ENCODE results near the gene PSEN1.
A peak's percentile ranks its signal among the peaks of the same experiment; 100 is the strongest.

PSEN1 gene

GRCh38 chr14:73238941-73239340, 102.6 kb downstream of the PSEN1 start:
- DNase-seq: peak in 1 of 56 donors; percentile 20

- peak in 23 of 56 donors; percentile 9 to 73 (median 33) for DNase-seq
Observed at GRCh38 chr14:73239393-73240241, 103.3 kb downstream of the PSEN1 start.

GRCh38 chr14:73240816-73241480, 104.6 kb downstream of the PSEN1 start:
- peak in 5 of 56 donors; percentile 17 to 28 (median 19) for DNase-seq

GRCh38 chr14:73241481-73242165, 105.3 kb downstream of the PSEN1 start:
- DNase-seq: peak in 1 of 56 donors; percentile 11

GRCh38 chr14:73242357-73242901, 106.1 kb downstream of the PSEN1 start:
- DNase-seq: peak in 25 of 56 donors; percentile 13 to 68 (median 32)

GRCh38 chr14:73243341-73243740, 107.0 kb downstream of the PSEN1 start:
- no peak for DNase-seq

- no peak for DNase-seq
Observed at GRCh38 chr14:73243748-73244147, 107.4 kb downstream of the PSEN1 start.

- no peak for DNase-seq
Observed at GRCh38 chr14:73244541-73245290, 108.4 kb downstream of the PSEN1 start.

GRCh38 chr14:73245480-73246325, 109.4 kb downstream of the PSEN1 start:
- peak in 1 of 56 donors; percentile 12 for DNase-seq

GRCh38 chr14:73246387-73247150, 110.3 kb downstream of the PSEN1 start:
- DNase-seq: no peak

GRCh38 chr14:73248108-73248868, 112.0 kb downstream of the PSEN1 start:
- DNase-seq: no peak

GRCh38 chr14:73249108-73249507, 112.8 kb downstream of the PSEN1 start:
- no peak for DNase-seq

GRCh38 chr14:73249564-73250316, 113.4 kb downstream of the PSEN1 start:
- no peak for DNase-seq

- no peak for DNase-seq
Observed at GRCh38 chr14:73250317-73250713, 114.0 kb downstream of the PSEN1 start.

- no peak for DNase-seq
Observed at GRCh38 chr14:73250781-73251500, 114.6 kb downstream of the PSEN1 start.

- DNase-seq: no peak
Observed at GRCh38 chr14:73251516-73252215, 115.4 kb downstream of the PSEN1 start.

All from nucleus accumbens (tissue), 56 donors.